DMS 273 (cell line): ENCODE results near the gene ISYNA1.

Experiments used
- DNase-seq: peaks from one replicate; lab custom pipeline; 2025; ENCODE audit not compliant: unreplicated experiment; lab: John Stamatoyannopoulos, UW

Gene ISYNA1

DNA sequence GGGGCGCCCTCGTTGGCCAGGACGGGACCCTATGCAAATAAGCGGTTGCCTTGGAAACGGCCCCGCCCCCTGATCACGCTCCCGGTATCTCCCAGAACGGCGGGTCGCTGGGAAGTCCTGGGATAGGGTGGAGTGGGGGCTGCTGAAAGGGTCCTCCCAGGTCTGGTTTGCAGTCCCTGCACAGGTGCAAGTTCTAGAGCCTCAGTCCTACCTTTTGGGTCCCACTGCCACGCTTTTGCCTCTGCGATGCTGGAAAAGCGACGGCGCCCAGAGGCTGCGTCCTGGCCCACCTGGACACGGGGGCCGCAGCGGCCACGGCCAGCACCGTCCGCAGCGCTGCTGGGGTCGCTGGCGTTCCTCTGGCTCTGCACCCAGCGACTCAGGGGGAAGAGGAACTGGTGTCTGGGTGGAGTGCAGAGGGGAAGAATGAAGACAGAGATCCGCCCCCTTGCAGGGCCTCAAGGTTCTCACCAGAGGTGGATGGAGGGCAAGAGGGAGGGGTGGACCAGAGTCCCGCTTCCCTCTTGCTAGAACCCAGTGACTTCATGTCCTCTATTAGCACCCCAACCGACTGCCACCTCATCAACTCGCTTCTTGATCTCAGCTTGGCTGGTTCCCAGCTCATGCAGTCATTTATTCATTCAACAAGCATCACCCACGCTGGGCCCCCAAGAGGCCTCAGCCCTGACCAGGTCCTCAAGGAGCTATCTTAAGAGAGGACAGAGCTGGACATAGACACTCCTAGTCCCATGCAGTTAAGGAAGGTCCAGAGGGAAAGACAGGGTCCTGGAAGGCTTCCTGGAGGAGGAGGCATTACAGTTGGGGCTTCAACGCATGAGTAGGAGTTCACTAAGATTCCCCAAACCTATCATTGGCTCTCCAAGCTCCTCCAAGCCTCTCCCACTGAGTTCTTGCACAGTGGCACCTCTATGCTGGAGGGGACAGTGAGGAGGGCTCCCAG, 40.4 kb downstream of the ISYNA1 start, which contains the start of gene LRRC25:
TSS of gene LRRC25 (minus strand) at position 381 of the 961 bp plus-strand sequence. CDS start 659 bp downstream, outside the sequence.
- DNase-seq: peak; percentile 71

DNA sequence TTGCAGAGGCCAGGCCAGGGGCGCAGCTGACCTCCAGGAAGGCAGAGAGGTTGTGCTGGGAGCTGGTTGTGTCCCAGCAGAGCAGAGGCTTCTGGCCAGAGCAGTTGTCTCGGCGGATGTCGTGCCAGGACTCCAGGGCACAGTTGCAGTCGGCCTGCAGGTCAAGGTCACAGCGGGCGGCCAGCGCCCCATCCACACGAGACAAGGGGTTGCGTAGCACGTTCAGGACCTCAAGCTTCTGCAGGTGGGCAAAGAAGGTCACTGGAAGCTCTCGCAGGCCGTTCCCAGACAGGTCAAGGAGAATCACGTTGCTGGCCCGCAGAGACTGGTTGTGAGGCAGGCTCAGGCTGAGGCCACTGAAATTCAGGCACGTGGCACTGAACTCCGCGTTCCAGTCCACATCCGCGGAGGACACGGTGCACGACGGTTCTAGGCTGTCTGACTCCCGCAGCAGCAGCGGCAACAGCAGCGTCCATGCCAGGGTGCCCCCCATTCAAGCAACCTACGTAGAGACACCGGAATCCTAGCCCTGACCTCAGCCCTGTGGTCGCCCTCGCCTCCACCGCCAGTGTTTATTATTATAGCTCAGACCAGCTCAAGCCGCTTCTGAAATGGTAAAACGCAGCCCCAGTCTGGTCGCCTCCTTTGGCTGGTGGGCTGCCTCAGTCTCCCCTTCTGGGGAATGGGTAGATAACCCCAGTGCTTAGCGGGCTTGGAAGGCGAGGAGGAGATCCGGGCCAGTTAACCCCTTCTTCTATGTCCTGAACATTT, 41.3 kb downstream of the ISYNA1 start:
- no peak for DNase-seq

DNA sequence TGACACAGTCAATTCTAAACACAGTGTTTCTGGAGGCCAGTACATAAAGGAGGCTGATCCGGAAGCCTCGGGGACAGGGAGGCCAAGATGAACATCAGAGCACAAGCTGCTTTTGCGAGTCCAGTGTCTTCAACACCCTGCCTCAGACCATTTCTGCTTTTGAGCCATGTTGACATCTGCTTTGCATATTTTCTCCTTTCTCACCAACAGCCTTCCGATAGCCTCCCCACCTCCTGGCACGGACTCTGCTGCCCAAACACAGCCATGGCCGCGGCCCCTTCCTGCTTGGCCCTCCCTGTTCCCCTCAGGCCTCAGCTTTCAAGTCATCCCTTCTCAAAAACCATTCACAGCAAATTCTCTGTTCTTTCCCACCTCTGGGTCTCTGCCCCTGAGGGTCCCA, 44.1 kb downstream of the ISYNA1 start:
- no peak for DNase-seq

DNA sequence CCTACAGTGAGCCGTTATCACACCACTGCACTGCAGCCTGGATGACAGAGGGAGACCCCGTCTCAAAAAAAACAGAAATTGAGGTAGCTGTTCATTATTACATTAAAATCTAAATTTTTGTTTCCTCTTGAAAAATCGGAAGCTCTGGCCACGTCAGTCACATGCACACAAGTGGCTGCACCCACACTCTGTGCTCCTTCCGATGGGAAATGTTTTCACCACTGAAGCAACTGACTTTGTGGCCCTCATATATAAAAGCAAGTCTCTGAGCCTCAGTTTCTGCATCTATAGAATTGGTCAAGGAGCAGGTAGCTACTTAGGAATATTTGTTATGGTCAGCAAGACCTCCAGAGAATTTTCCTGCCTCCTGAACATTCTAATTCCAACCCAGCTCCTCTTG, 45.0 kb downstream of the ISYNA1 start:
- DNase-seq: no peak

DNA sequence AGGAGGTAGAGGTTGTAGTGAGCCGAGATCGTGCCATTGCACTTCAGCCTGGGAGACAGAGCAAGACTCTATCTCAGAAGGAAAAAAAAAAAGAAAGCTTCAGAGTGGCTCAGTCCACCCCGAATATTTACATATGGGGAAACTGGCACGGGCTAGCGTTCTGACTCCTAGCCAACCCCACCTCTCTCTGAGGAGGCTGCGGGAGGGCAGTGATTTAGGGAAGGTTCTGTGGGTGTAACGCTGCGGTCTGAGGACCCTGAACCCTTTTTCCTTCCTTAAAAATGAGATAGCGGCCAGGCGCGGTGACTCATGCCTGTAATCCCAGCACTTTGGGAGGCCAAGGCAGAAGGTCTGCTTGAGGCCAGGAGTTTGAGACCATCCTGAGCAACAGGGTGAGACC, 45.5 kb downstream of the ISYNA1 start:
- DNase-seq: no peak

DNA sequence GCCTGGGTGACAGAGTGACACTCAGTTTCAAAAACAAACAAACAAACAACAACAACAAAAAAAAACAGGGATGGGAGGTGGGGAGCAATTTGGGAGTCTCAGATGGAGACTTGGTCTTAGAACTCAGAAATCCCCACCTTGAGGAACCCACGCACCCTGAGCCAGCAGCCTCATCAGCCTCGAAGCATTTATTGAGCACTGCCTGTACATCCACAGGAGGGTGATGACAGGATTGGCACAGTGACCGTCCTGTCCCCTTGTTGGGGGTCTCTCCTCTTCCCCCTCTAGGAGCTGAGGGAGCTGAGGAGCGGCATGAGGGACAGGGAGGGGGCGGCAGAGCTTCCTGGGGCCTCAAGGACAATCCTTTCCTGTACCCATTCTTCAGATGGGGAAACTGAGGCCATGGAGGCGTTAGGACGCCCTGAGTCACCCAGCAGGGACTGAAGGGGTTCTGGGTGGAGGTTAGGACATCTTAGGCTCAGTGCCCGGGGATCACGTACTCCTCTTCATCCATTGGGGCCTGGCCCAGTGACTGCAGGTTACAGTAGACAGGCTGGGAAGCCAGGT, 46.3 kb downstream of the ISYNA1 start:
- no peak for DNase-seq

DNA sequence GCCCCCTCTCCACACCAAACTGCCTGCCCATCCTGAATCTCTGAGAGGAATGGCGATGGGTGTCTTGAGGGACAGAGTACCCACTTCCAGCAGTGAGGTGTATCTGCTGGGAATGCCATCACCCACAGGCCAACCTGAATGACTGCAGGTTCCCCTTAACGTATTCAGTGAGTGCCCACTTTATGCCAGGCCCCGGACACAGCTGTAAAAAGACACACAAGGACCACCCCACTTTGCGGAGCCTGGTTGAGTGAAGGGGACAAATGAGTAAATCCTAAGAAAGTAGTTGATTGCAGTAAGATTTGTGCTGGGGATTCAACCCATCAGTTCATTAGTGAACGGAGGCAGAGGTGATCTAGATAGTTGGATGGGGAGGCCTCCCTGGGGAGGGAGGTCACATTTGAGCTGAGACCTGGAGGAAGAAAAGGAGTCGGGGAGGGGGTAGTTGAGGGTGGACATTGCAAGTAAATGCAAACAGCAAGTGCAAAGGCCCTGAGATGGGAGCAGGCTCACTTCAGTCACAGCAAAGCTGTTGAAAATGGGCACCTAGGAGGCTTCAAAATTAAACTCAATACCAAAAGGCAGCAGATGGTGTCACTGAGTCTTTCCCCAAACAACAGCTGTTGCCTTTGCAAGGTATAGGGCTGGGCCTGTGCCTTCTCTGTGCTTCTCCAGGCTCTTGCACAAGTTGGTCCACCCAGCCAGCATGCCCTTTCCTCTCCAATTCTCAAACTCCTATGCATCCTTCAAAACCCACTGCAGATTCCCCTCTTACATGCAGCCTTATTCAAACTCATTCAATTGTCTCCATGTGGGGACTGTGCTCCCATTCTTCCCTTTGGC, 47.6 kb downstream of the ISYNA1 start:
- peak; percentile 95 for DNase-seq

DNA sequence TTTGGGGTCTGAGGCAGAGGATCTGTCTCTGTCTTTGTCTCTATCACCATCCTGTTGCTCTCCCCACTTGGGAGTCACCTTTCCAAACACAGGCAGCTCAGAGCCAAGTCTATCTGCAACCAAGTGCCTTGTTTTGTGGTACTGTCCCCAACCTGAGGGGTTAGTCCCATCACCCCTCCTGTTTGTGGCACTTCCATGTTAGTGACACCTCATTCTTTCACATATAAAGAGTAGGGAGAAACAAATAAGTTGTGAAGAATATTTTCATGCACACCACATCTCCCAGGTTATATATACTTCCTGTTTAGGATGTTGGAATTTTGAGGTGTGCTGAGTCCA, 48.2 kb downstream of the ISYNA1 start:
- DNase-seq: no peak

DNA sequence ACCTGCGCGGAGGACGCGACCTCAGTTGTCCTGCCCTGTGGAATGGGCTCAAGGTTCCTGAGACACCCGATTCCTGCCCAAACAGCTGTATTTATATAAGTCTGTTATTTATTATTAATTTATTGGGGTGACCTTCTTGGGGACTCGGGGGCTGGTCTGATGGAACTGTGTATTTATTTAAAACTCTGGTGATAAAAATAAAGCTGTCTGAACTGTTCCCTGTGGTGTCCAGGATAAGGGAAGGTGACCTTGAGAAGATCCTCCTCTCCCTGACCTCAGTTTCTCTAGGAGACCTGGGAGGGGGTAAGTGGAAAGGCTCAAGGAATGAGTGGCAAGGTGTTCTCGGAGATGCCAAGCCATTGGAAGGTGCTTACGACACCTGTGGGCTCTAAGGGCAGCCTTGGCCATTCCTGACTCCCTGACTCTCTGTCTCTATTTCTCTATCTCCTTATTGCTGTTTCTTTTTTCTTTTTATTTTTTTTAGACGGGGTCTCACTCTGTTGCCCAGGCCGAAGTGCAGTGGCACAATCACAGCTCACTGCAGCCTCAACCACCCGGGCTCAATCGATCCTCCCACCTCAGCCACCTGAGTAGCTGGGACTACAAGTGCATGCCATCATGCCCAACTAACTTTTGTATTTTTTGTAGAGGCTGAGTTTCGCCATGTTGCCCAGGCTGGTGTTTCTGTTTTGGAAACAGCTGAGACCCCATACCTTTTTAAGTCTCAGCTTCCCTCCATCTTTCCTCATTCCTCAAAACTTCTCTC, 48.8 kb downstream of the ISYNA1 start:
- no peak for DNase-seq

DNA sequence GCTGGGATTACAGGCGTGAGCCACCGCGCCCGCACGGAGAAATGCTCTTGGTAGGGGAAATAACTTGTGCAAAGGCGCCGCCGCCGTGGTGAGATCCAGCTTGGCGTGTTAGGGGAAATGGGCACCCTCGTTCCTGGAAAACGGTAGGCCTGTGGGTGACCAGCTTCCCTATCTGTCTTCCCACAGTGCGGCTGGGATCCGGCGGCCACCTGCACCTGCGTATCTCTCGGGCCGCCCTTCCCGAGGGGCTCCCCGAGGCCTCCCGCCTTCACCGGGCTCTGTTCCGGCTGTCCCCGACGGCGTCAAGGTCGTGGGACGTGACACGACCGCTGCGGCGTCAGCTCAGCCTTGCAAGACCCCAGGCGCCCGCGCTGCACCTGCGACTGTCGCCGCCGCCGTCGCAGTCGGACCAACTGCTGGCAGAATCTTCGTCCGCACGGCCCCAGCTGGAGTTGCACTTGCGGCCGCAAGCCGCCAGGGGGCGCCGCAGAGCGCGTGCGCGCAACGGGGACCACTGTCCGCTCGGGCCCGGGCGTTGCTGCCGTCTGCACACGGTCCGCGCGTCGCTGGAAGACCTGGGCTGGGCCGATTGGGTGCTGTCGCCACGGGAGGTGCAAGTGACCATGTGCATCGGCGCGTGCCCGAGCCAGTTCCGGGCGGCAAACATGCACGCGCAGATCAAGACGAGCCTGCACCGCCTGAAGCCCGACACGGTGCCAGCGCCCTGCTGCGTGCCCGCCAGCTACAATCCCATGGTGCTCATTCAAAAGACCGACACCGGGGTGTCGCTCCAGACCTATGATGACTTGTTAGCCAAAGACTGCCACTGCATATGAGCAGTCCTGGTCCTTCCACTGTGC, 49.6 kb downstream of the ISYNA1 start:
- peak; percentile 91 for DNase-seq

DNA sequence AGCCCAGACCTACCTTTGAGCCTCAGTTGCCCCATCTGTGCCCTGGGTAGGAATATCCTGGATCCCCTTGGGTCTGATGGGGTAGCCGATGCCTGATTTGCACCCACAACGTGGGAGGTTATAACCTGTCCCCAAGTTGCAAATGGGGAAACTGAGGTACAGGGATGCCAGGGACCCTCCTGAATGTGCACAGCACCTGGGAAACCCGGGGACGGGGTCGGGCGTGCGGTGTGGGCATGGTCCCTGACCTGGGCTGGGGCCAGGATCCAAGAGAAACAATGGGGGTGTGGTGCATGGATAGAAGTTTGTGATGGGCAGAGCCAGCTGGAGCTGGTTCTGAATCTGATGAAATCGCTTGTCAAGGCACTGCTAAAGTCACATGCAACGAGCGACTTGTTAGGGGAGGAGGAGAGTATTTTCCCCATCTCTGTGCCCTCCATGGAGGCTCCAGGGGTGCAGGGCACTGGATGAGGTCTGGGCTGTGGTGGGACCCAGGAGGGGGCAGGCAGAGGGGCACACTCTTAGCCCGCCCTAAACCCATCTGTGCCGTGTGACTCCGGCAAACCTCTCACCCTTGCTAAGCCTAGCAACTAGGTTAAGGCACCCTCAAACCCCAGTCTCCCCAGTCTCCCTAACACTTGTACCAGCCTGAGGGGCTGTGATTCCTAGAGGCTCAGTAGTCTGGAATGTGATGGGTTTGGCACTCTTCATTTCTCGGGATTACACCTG, 51.2 kb downstream of the ISYNA1 start:
- DNase-seq: no peak

DNA sequence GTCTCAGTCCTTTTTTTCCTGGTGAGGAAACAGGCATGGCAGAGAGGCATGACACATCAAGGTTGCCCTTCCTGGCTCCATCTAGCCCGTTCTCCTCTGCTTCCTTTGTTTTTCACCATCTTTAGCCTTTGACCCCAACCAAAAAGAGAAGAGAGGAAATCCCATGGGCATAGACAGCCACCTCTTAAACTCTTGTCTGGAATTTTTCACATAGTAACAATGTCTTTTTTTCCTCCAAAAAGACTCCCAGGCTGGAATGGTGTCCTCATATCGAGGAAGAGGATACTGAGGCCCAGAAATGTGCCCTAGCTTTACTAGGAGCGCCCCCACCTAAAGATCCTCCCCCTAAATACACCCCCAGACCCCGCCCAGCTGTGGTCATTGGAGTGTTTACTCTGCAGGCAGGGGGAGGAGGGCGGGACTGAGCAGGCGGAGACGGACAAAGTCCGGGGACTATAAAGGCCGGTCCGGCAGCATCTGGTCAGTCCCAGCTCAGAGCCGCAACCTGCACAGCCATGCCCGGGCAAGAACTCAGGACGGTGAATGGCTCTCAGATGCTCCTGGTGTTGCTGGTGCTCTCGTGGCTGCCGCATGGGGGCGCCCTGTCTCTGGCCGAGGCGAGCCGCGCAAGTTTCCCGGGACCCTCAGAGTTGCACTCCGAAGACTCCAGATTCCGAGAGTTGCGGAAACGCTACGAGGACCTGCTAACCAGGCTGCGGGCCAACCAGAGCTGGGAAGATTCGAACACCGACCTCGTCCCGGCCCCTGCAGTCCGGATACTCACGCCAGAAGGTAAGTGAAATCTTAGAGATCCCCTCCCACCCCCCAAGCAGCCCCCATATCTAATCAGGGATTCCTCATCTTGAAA, 52.0 kb downstream of the ISYNA1 start, which contains the start of gene GDF15:
TSS of gene GDF15 (plus strand) at position 484 of the 868 bp plus-strand sequence. CDS start at position 516, 32 bp downstream.
- DNase-seq: peak; percentile 48

DNA sequence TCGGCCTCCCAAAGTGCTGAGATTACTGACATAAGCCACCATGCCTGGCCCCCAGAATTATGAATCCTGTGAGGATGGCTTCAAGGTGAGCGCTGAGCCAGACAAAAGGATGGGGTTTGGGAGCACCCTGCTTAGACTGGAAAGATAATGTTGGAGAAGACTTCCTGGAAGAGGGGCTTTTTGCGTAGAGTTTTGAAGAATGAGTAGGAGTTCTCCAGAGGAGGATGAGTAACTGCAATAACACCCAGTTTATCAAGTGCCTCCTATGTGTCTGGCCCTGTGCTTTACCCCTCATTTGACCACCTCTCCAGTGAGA, 52.6 kb downstream of the ISYNA1 start:
- DNase-seq: no peak

DNA sequence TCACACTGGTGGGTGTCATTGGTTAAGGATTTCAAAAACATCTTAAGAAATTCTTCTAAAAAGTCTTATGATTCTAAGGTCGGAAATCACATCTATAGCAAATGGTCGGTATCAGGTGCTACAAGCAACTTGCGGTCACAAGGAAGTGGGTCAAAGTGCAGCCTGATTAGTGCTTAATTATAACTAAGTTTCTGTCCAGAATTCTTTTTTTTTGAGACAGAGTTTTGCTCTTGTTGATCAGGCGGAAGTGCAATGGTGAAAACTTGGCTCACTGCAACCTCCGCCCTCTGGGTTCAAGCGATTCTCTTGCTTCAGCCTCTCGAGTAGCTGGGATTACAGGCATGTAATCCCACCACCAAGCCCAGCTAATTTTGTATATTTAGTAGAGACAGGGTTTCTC, 53.2 kb downstream of the ISYNA1 start:
- no peak for DNase-seq
